ENCODE measurements around the gene NEUROD2.

Gene NEUROD2

DNA sequence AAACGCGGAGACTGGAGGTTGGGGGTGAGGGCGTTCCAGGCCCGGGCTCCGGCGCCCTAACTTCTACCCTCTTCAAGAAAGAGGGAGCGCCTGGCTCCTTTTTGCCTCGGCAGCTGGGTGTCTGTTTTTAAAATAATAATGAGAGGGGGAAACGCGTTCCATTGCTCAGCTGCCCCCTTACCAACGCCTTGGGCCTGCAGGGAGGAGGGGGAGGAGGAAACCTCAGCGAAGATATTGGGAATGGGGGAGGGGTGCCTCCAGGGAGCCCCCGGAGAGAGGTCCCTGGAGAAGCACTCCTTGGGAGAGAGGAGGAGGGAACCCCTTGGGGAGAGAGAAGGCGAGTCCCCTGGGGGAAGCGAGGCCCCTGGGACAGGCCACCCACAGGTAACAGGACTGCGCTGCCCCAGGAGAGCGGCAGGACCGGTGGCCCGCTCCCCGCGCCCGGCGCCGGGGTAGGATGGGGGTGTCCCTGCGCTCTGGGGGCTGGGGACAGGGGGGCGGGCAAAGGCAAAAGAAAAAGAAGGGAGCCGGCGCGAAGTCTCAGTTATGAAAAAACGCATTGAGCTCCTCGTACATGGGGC is 2.7 kb downstream of the NEUROD2 start:
- TF ChIP-seq, protein P1, sequence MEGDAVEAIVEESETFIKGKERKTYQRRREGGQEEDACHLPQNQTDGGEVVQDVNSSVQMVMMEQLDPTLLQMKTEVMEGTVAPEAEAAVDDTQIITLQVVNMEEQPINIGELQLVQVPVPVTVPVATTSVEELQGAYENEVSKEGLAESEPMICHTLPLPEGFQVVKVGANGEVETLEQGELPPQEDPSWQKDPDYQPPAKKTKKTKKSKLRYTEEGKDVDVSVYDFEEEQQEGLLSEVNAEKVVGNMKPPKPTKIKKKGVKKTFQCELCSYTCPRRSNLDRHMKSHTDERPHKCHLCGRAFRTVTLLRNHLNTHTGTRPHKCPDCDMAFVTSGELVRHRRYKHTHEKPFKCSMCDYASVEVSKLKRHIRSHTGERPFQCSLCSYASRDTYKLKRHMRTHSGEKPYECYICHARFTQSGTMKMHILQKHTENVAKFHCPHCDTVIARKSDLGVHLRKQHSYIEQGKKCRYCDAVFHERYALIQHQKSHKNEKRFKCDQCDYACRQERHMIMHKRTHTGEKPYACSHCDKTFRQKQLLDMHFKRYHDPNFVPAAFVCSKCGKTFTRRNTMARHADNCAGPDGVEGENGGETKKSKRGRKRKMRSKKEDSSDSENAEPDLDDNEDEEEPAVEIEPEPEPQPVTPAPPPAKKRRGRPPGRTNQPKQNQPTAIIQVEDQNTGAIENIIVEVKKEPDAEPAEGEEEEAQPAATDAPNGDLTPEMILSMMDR (IDR thresholded peaks at IDR 0.05; ENCODE audit: low read depth, low read length): no peak
- no peak overlapping the region for H3K4me3 ChIP-seq (ENCODE audit: low read depth, low read length)

DNA sequence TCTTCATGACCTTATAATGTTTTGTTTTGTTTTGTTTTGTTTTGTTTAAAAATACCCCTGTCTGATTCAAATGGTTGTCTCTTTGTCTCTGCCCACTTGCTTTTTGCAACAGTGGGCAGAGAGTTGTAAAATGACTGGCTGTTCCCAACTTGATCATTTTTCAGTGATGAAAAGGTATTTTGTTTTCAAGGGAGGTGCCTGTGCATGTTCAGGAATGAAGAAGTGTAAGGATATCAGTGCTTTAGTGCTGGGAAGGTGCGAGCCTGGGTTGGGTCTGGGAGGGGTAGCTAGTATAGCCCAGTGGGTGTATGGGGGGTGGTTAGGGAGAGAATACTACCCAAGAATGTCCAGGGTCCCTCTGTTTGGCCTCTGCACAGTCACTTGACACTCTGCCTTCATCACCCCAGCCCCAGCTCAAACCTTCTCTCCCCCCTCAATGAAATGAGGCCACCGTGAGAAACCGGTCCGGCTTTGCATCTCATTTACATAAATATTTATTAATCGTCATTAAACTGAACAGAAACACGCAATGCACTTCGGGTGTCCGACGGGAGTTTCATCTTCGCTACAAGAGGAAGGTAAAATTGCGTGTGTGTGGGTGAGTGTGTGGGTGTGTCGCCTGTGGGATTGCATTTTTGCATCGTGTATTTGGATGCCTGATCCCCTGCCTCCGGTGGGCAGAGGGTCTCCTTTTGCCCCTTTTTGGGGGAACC is 4.3 kb downstream of the NEUROD2 start:
- no peak overlapping the region for H3K4me3 ChIP-seq (ENCODE audit: low read depth, low read length)
- TF ChIP-seq, protein P1 (IDR thresholded peaks at IDR 0.05; ENCODE audit: low read depth, low read length): no peak

DNA sequence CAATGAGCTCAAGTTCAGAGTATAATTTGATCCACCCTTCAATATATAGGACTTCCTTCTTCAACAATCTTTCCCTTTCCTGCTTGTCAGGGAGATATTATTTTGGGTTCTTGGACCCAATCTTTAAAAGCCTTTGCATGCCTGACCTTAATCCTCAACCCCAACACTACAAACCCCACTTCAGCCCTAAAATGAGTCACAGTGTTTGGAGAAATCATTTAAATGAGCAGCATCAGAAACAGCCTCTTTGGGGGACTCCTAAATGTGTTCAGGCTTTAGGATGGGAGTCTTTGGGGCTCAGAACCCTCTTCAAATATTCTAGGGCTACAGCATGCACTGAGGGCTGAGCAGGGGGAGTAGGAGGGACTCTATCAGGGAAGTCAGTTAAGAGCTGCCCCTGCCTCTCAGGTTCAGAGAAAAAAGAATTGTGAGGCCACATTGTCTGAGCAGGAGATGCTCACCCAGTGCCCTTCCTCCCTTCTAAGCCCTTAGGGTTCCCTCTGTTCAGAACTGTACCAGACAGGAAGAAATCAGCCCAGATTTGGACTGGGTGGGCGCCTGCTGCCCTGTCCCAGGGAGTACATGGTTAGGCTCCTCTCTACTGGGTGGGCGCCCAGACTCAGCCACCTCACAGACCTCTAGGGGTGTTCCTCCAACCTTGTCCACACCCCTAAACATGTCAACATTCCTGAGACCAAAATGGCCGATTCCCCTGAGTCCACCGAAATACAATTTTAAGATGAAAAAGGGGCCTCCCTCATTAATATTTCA is 5.0 kb downstream of the NEUROD2 start:
- no peak overlapping the region for H3K4me3 ChIP-seq (ENCODE audit: low read depth, low read length)
- TF ChIP-seq, protein P1 (IDR thresholded peaks at IDR 0.05; ENCODE audit: low read depth, low read length): no peak

DNA sequence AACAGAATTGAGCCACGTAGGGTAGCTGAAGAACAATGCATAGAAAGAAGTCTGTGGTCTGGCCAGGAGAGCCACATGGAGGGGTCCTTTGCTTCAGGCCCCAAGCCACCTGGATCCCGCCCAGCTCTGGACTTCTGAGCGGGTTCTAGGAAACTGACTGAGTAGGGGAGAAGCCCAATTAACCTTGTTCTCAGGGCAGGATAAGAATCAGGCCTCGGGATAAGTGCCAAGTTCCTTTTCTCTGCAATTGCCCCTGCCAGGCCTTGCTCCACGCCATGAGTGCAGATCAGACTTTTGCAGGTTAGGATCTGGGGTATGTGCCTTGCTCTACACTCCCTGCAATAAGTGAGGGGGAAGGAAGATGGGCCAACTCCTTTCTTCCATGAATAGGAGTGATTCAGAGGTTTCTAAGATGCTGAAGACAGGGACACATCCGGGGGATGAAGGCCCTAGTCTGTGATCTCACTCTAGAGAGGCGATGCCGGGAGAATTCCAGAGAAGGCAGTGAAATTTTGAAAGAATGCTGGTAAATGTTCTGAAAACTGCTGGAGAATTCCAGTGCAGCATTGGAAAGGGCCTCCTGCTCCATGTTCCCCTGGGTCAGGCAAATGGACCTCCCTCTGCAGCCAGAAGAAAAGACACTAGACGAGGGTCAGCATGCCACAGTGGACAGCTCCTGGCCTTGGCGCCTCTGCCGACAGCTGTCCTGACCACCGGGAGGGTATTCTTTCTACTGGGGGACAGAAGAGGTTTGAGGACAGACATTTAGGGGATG is 5.8 kb downstream of the NEUROD2 start:
- TF ChIP-seq, protein P1 (IDR thresholded peaks at IDR 0.05; ENCODE audit: low read depth, low read length): no peak
- H3K4me3 ChIP-seq (ENCODE audit: low read depth, low read length): no peak overlapping the region

DNA sequence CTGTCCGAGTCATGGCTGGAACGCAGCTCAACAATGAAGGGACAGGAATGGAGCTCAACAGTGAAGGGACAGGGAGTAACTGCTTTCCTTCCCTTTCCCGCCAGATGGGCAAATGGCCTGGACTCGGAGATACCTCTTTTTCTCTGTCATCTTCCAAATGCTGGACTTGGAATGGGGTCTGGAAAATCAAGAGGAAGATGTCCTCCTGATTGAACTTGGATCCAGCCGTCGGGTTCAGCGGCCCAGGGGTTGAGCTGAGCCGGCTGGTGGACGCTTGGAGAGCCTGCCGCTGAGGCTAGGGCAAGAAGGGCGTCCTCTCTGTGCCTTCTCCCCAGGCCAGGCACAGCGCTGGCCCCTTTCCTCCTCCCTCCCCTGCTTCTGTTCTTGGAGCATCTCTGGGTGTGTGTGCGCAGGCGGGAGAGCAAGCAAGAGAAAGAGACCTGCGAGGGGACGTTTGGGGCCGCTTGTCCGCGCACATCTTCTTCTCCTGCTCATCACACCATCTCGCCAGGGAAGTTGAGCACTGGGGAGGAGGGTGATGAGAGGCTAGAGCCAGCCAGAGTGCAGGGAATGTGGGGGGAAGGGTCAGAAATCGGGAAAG is 6.6 kb downstream of the NEUROD2 start:
- no peak overlapping the region for H3K4me3 ChIP-seq (ENCODE audit: low read depth, low read length)
- TF ChIP-seq, protein P1 (IDR thresholded peaks at IDR 0.05; ENCODE audit: low read depth, low read length): no peak

DNA sequence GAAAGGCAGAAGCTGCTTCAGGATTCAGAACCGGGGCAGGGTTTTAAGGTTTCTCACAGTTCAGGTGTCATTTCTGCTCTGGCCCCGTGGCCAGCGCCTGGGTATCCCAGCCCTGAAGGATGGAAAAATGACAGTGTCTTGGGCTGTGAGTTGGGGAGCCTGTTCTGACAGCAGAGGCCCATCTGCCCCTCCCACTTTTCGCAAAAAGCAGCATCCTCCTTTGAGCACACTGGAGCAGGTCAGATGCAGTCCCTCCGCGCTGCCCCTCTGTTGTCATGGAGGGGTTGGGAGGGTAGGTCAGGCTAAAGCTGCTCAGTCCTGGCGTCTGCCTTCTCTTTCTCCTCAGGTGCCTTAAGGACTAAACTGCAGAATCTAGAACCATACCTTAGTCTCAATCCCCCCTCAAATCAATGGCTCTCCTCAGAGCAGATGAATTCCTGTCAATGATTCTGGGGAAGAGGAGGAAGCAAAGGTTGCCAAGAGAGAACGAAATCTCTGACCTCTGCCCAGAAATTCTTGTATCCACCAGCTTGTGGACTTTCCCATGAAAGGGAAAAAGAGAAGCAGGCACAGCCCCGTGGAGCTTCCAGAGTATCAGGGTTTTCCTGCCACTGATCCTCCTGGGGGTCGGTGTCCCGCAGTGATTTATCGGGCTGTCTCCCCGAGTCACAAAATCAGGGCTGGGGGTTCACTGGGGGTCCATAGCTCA is 7.3 kb downstream of the NEUROD2 start:
- H3K4me3 ChIP-seq (ENCODE audit: low read depth, low read length): no peak overlapping the region
- TF ChIP-seq, protein P1 (IDR thresholded peaks at IDR 0.05; ENCODE audit: low read depth, low read length): no peak
